ENCODE results near the gene OR6B1.
"Not testable (repeated sequence)": the region's sequence is repeated elsewhere in the genome, so short reads cannot be mapped to it uniquely, and the experiment has no call there.

The OR6B1 gene

GRCh38 chr7:144009361-144009760, 9.2 kb downstream of the OR6B1 start:
- no peaks in the 10 kb centered on the region for H3K4me1 ChIP-seq (ENCODE audit: control insufficient read depth, insufficient read depth, low read length)
- no peaks in the 10 kb centered on the region for H3K9me3 ChIP-seq (ENCODE audit: control insufficient read depth, low read length)
- H3K36me3 ChIP-seq (ENCODE audit: control insufficient read depth, insufficient read depth, low read length), result no peaks in the 10 kb centered on the region
- H3K4me3 ChIP-seq (ENCODE audit: low read length), result no peak overlapping the region
- no peak overlapping the region for H3K9ac ChIP-seq (ENCODE audit: low read length)
- no peaks in the 10 kb centered on the region for H3K27me3 ChIP-seq (ENCODE audit: control insufficient read depth, insufficient read depth, low read length)

GRCh38 chr7:144010061-144010460, 9.9 kb downstream of the OR6B1 start:
- H3K4me1 ChIP-seq (ENCODE audit: control insufficient read depth, insufficient read depth, low read length), result not testable (repeated sequence)

GRCh38 chr7:144010821-144011220, 10.7 kb downstream of the OR6B1 start:
- not testable (repeated sequence) for H3K27me3 ChIP-seq (ENCODE audit: control insufficient read depth, insufficient read depth, low read length); H3K9me3 ChIP-seq (ENCODE audit: control insufficient read depth, low read length); H3K36me3 ChIP-seq (ENCODE audit: control insufficient read depth, insufficient read depth, low read length); H3K4me1 ChIP-seq (ENCODE audit: control insufficient read depth, insufficient read depth, low read length); H3K9ac ChIP-seq (ENCODE audit: low read length); H3K4me3 ChIP-seq (ENCODE audit: low read length)

More at GRCh38 chr7:144010061-144010460, 9.9 kb downstream of the OR6B1 start:
- not testable (repeated sequence) for H3K27me3 ChIP-seq (ENCODE audit: control insufficient read depth, insufficient read depth, low read length); H3K36me3 ChIP-seq (ENCODE audit: control insufficient read depth, insufficient read depth, low read length); H3K9me3 ChIP-seq (ENCODE audit: control insufficient read depth, low read length); H3K9ac ChIP-seq (ENCODE audit: low read length); H3K4me3 ChIP-seq (ENCODE audit: low read length)

DNA sequence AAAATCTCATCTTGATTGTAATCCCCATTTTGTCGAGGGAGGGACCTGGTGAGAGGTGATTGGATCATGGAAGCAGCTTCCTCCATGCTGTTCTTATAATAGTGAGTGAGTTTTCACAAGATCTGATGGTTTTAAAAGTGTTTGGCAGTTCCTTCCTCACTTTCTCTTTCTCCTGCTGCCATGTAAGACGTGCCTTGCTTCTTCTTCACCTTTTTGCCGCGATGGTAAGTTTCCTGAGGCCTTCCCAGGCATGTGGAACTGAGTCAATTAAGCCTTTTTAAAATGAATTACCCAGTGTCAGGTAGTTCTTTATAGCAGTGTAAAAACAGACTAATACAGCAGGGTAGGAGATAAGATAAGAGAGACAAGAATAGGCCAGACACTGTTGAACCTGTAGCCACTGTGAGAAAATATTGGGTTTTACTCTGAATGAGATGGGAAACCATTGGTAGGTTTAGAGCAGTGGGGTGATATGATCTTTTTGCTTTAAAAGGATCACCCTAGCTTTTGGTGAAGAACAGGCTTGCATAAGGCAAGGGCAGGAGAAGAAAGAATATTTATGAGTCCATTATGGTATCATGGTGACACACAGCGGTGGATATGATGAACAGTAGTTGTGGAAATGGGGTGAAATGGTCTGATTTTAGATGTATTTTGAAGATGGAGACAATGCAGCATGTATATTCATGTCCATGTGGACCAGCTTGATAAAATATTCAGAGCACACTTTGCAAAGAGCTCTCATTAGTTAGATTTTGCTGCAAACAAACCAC, 11.5 kb downstream of the OR6B1 start:
- Histone ChIP-seq H3K4me1 (ENCODE audit: control insufficient read depth, insufficient read depth, low read length) (no peaks in the 10 kb centered on the region), H3K4me3 (ENCODE audit: low read length) (no peak overlapping the region), H3K36me3 (ENCODE audit: control insufficient read depth, insufficient read depth, low read length) (no peaks in the 10 kb centered on the region), H3K9me3 (ENCODE audit: control insufficient read depth, low read length) (no peaks in the 10 kb centered on the region), H3K27me3 (ENCODE audit: control insufficient read depth, insufficient read depth, low read length) (no peaks in the 10 kb centered on the region), H3K9ac (ENCODE audit: low read length) (no peak overlapping the region)

- H3K27me3 ChIP-seq (ENCODE audit: control insufficient read depth, insufficient read depth, low read length), result no peaks in the 10 kb centered on the region
- H3K36me3 ChIP-seq (ENCODE audit: control insufficient read depth, insufficient read depth, low read length), result no peaks in the 10 kb centered on the region
- no peak overlapping the region for H3K4me3 ChIP-seq (ENCODE audit: low read length)
- H3K4me1 ChIP-seq (ENCODE audit: control insufficient read depth, insufficient read depth, low read length), result no peaks in the 10 kb centered on the region
- H3K9me3 ChIP-seq (ENCODE audit: control insufficient read depth, low read length), result no peaks in the 10 kb centered on the region
- H3K9ac ChIP-seq (ENCODE audit: low read length), result no peak overlapping the region
Measured at GRCh38 chr7:144018065-144018464, 17.9 kb downstream of the OR6B1 start.

GRCh38 chr7:144019457-144019856, 19.3 kb downstream of the OR6B1 start:
- Histone ChIP-seq H3K36me3 (ENCODE audit: control insufficient read depth, insufficient read depth, low read length) (no peaks in the 10 kb centered on the region), H3K27me3 (ENCODE audit: control insufficient read depth, insufficient read depth, low read length) (no peaks in the 10 kb centered on the region), H3K4me1 (ENCODE audit: control insufficient read depth, insufficient read depth, low read length) (no peaks in the 10 kb centered on the region), H3K9ac (ENCODE audit: low read length) (no peak overlapping the region), H3K4me3 (ENCODE audit: low read length) (no peak overlapping the region), H3K9me3 (ENCODE audit: control insufficient read depth, low read length) (no peaks in the 10 kb centered on the region)

DNA sequence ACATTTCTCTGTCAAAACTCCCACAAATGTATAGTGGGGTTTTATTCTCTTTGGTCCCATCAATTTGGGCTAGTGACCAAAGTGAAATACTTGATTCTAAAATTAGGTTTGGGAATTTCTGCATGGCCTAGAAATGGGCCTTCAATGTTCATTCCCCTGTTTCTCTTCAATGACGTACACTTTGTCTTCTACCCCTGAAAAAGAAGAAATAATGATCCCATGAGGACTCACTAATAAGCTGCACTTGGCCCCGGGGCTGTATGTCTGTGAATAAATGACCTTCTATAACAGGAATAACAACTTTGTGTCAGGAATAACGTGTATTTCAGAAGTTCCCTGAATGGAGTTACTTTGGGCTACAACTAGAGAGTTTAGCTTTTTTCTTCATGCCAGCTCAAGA, 20.2 kb downstream of the OR6B1 start:
- H3K4me1 ChIP-seq (ENCODE audit: control insufficient read depth, insufficient read depth, low read length), result no peaks in the 10 kb centered on the region
- H3K27me3 ChIP-seq (ENCODE audit: control insufficient read depth, insufficient read depth, low read length), result no peaks in the 10 kb centered on the region
- no peak overlapping the region for H3K9ac ChIP-seq (ENCODE audit: low read length)
- H3K4me3 ChIP-seq (ENCODE audit: low read length), result no peak overlapping the region
- no peaks in the 10 kb centered on the region for H3K36me3 ChIP-seq (ENCODE audit: control insufficient read depth, insufficient read depth, low read length)
- no peaks in the 10 kb centered on the region for H3K9me3 ChIP-seq (ENCODE audit: control insufficient read depth, low read length)

- Histone ChIP-seq H3K9me3 (ENCODE audit: control insufficient read depth, low read length) (no peaks in the 10 kb centered on the region), H3K9ac (ENCODE audit: low read length) (no peak overlapping the region), H3K36me3 (ENCODE audit: control insufficient read depth, insufficient read depth, low read length) (no peaks in the 10 kb centered on the region), H3K4me3 (ENCODE audit: low read length) (no peak overlapping the region), H3K4me1 (ENCODE audit: control insufficient read depth, insufficient read depth, low read length) (no peaks in the 10 kb centered on the region), H3K27me3 (ENCODE audit: control insufficient read depth, insufficient read depth, low read length) (no peaks in the 10 kb centered on the region)
Measured at GRCh38 chr7:144022169-144022568, 22.0 kb downstream of the OR6B1 start.

- Histone ChIP-seq H3K9me3 (ENCODE audit: control insufficient read depth, low read length) (no peaks in the 10 kb centered on the region), H3K4me1 (ENCODE audit: control insufficient read depth, insufficient read depth, low read length) (no peaks in the 10 kb centered on the region), H3K4me3 (ENCODE audit: low read length) (no peak overlapping the region), H3K9ac (ENCODE audit: low read length) (no peak overlapping the region), H3K36me3 (ENCODE audit: control insufficient read depth, insufficient read depth, low read length) (no peaks in the 10 kb centered on the region), H3K27me3 (ENCODE audit: control insufficient read depth, insufficient read depth, low read length) (no peaks in the 10 kb centered on the region)
Measured at GRCh38 chr7:144023171-144023827, 23.2 kb downstream of the OR6B1 start.

DNA sequence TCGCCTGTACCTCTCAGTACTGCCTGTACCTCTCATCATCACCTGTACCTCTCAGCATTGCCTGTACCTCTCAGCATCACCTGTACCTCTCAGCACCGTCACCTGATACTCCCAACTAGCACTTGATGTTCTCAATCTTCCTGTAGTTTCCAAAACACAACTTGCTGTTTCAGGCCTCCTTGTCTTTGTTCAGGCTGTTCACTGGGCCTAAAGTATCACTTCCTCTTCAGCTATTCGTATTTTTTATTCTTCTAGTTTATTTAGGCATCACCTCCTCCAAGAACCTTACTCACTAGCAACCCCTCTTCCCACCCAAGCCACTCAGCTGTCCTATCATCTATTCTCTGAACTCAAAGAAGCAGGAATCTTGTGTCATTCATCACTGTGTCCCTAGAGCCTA, 24.1 kb downstream of the OR6B1 start:
- no peaks in the 10 kb centered on the region for H3K4me1 ChIP-seq (ENCODE audit: control insufficient read depth, insufficient read depth, low read length)
- H3K4me3 ChIP-seq (ENCODE audit: low read length), result no peak overlapping the region
- no peaks in the 10 kb centered on the region for H3K27me3 ChIP-seq (ENCODE audit: control insufficient read depth, insufficient read depth, low read length)
- no peaks in the 10 kb centered on the region for H3K36me3 ChIP-seq (ENCODE audit: control insufficient read depth, insufficient read depth, low read length)
- H3K9me3 ChIP-seq (ENCODE audit: control insufficient read depth, low read length), result no peaks in the 10 kb centered on the region
- no peak overlapping the region for H3K9ac ChIP-seq (ENCODE audit: low read length)

GRCh38 chr7:144026203-144026883, 26.2 kb downstream of the OR6B1 start:
- Histone ChIP-seq H3K4me1 (ENCODE audit: control insufficient read depth, insufficient read depth, low read length) (no peaks in the 10 kb centered on the region), H3K36me3 (ENCODE audit: control insufficient read depth, insufficient read depth, low read length) (no peaks in the 10 kb centered on the region), H3K4me3 (ENCODE audit: low read length) (no peak overlapping the region), H3K9me3 (ENCODE audit: control insufficient read depth, low read length) (no peaks in the 10 kb centered on the region), H3K27me3 (ENCODE audit: control insufficient read depth, insufficient read depth, low read length) (no peaks in the 10 kb centered on the region), H3K9ac (ENCODE audit: low read length) (no peak overlapping the region)

- no peaks in the 10 kb centered on the region for H3K27me3 ChIP-seq (ENCODE audit: control insufficient read depth, insufficient read depth, low read length)
- no peak overlapping the region for H3K9ac ChIP-seq (ENCODE audit: low read length)
- no peaks in the 10 kb centered on the region for H3K4me1 ChIP-seq (ENCODE audit: control insufficient read depth, insufficient read depth, low read length)
- H3K9me3 ChIP-seq (ENCODE audit: control insufficient read depth, low read length), result no peaks in the 10 kb centered on the region
- no peaks in the 10 kb centered on the region for H3K36me3 ChIP-seq (ENCODE audit: control insufficient read depth, insufficient read depth, low read length)
- no peak overlapping the region for H3K4me3 ChIP-seq (ENCODE audit: low read length)
Measured at GRCh38 chr7:144027070-144027469, 26.9 kb downstream of the OR6B1 start.

All from mucosa of stomach (tissue), 1 donor.